Umbilical cord (tissue), 2 donors: Measurements from ENCODE around the gene TRIP10. TPM values are rescaled to one million over a fixed set of nuclear protein-coding genes. Genes with fewer than 3 reads are reported as not detected.
"Not testable (repeated sequence)": the region's sequence is repeated elsewhere in the genome, so short reads cannot be mapped to it uniquely, and the experiment has no call there.

ENCODE experiments used
- DNase-seq: peaks from one replicate; pipeline ENCODE4 v3.0.0-alpha.2; 2015; ENCODE audit warnings: low spot score
- total RNA-seq: library from RNA; depleted of rRNA; stranded (reverse); fragments of >200 nt; gene quantifications from one replicate; pipeline ENCODE4 v1.2.3, GENCODE V29; 2014; ENCODE audit warnings: low replicate concordance; ENCODE audit not compliant: insufficient read depth

The TRIP10 gene
- total RNA-seq, 1 donor from 2014 or later, result 79.2 TPM

DNA sequence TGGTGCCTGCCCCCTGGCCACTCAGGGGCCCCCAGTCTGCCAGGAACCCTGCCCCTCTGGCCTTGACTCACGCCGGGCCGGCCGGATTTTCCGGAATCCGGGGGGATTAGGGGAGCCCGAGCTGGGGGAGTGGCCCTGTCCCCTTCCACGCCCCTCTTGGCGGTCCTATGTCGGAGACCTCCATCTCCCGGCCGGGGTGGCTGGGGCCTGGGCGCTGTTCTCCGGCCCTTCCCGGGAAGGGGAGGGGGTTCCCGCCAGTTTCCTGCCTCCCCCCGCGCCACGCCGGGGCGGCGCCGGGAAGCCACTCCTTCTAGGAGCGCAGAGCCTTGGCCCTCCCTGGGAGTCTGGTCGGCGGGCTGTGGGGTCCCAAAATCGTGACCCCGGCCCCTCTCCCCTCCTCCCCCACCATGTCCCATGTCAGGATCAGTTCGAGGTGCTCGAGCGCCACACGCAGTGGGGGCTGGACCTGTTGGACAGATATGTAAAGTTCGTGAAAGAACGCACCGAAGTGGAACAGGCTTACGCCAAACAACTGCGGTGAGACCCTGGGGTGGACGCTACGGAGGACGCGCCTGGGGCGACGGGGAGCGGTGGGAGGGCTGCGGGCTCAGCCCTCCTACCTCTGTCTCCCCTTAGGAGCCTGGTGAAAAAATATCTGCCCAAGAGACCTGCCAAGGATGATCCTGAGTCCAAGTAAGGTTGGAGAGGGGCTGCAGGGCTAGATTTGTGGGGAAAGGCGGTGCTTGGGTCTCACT lies 1.3 kb downstream of the TRIP10 start:
- peak; percentile 93 for DNase-seq

DNA sequence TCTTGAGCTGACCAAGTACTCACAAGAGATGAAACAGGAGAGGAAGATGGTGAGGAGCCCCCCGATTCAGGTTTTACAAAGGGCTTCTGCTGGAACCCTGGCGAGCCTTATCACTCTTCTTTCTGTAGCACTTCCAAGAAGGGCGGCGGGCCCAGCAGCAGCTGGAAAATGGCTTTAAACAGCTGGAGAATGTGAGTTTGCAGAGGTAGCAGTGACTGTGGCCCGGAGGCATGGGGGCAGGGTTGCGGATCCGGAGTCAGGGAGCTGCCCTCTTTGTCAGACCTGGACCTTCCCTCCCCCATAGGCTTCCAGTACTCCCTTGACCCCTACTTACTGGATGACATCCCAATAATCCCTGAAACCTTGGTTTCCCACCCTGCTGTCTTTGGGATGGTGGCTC lies 3.6 kb downstream of the TRIP10 start:
- peak; percentile 28 for DNase-seq

DNA sequence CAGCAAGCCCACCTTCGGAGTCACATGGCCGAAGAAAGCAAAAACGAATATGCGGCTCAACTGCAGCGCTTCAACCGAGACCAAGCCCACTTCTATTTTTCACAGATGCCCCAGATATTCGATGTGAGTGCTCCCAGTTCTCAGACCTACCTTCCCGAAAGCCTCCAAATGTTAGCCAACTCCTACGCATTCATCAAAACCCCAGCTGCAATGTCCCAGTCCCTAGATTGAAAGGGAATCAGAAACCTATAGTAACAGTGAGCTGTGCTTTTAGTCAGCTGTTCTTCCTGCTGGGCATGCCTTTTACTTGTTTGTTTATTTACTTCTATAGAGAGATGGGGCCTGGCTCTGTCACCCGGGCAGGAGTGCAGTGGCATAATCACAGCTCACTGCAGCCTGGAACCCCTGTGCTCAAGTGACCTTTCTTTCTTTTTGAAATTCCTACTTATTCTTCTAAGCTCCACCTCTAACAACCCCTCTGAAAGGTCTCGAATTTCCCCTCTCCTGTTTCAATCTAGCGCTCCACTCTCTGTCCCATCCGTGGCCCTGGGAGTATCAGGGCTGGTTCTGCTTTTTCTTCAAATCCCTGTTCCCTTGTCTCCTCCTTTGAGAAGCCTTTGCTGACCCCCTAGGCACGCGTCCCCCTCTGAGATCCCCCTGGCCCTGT lies 4.4 kb downstream of the TRIP10 start:
- DNase-seq, result no peak

DNA sequence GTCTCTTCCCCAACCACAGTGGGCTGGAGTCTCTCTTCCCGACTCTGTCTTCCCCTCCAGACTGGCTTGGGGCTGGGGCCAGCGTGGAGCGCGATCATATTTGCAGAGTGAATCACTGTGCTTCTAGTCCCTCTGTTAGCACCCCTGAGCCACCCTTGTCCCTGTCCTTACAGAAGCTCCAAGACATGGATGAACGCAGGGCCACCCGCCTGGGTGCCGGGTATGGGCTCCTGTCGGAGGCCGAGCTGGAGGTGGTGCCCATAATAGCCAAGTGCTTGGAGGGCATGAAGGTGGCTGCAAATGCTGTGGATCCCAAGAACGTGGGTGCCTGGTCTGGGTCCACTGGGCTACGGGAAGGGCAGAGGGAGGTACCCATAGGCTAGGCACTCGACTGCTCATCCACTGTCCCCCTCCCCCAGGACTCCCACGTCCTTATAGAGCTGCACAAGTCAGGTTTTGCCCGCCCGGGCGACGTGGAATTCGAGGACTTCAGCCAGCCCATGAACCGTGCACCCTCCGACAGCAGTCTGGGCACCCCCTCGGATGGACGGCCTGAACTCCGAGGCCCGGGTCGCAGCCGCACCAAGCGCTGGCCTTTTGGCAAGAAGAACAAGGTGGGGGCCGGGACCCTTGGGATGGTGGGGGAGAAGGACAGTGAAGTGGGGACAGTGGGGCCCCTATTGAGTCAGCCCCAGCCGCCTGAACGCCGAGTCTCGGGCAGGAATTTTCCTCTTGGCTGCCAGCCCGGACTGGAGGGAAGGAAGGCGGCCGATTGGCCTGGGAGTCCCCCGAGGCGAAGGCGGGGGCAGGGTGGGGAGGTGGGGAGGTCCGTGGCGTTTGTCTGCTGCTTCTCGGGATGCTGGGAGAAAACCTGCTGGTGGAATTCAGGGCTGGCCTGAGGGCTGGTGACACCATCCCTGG lies 5.2 kb downstream of the TRIP10 start:
- DNase-seq, result peak; percentile 93

DNA sequence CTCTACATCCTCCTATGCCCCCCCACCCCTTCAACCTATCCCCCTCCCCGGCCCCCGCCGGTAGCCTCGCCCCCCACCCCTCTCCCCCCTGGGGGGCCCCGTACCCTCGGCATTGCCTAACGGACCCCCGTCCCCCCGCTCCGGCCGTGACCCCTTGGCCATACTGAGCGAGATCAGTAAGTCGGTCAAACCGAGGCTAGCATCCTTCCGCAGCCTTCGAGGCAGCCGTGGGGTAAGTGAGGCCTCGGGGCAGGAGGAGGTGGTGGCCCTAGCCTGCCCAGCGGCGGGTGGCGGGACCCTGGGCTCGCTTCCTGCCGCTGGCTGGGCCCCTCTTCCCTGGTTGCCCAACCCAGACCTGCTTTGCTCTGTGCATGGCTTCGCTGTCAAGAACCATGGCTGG lies 6.5 kb downstream of the TRIP10 start:
- no peak for DNase-seq

DNA sequence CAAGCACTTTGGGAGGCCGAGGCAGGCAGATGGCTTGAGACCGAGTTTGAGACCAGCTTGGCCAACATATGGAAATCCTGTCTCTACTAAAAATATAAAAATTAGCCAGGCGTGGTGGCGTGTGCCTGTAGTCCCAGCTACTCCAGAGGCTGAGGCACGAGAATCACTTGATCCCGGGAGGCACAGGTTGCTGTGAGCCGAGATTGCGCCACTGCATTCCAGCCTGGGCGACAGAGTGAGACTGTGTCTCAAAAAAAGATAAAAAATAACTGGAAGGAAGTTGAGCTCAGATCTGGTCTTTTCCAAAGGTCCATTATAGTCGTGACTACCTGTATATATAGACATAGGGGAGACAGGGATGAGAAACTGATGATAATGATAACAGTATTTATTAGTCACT lies 9.1 kb downstream of the TRIP10 start:
- DNase-seq, result not testable (repeated sequence)

DNA sequence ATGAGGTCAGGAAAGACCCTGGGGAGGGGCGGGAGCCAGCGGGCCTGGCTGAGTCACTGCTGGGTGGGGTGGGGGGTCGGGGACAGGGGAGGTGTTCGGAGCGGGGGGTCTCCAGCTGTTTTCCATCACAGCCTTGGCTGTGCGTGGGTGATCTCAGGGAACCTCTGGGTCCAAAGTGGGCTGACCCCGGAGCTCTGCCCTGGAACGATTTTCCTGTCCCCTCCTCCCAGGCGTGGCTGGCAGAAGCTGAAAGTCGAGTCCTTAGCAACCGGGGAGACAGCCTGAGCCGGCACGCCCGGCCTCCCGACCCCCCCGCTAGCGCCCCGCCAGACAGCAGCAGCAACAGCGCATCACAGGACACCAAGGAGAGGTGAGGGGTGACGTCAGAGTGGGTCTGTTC lies 10.6 kb downstream of the TRIP10 start:
- DNase-seq, result no peak

DNA sequence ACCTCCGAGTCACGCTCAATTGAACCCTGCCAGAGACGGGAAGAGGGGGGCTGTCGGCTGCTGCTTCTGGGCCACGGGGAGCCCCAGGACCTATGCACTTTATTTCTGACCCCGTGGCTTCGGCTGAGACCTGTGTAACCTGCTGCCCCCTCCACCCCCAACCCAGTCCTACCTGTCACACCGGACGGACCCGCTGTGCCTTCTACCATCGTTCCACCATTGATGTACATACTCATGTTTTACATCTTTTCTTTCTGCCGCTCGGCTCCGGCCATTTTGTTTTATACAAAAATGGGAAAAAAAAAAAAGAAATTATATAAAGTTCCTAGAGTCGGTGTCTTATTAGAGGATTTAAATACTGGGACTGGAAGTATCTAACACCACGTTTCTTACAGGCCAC lies 11.7 kb downstream of the TRIP10 start:
- no peak for DNase-seq

DNA sequence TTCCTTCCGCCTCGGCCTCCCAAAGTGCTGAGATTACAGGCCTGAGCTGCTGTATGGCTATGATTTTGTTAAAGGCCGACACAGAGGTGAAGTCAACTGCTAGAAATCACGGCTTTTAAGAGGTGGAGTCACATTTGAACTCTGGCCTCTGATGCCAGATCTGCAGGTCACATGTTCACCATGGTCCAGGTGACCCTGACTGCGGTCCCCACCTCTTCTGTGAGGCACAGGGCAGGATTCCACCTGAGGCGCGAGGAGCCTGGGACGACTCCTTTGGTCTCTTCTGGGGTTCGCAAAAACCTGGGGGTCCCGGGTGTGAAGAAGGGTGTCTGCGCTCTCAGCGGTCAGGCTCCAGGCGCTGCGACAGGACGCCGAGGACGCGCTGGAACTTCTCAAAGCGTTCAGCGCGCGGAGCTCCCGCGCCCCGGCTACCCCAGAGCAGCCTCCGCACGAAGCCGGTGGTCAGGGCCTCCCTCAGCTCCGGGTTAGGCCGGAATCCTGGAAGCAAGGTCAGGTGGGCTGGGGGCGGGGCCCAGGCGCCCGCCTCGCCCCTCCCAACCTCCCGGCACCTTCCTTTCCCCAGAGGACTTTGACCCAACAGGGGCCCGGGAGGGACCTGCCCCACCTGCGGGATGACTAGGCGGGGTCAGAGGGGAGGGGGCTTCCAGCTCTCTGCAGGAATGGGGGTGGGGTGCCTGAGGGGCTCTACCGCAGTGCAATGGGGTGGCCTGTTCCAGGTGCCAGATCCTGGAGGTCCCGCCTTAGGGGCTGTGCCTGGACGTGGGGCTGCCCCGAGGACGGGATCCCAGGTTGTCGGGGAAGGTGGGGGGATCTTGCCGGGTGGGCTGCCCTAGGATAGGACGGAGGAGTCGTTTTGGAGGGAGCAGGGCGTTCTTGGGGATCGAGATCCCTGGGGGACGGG lies 13.0 kb downstream of the TRIP10 start:
- no peak for DNase-seq

DNA sequence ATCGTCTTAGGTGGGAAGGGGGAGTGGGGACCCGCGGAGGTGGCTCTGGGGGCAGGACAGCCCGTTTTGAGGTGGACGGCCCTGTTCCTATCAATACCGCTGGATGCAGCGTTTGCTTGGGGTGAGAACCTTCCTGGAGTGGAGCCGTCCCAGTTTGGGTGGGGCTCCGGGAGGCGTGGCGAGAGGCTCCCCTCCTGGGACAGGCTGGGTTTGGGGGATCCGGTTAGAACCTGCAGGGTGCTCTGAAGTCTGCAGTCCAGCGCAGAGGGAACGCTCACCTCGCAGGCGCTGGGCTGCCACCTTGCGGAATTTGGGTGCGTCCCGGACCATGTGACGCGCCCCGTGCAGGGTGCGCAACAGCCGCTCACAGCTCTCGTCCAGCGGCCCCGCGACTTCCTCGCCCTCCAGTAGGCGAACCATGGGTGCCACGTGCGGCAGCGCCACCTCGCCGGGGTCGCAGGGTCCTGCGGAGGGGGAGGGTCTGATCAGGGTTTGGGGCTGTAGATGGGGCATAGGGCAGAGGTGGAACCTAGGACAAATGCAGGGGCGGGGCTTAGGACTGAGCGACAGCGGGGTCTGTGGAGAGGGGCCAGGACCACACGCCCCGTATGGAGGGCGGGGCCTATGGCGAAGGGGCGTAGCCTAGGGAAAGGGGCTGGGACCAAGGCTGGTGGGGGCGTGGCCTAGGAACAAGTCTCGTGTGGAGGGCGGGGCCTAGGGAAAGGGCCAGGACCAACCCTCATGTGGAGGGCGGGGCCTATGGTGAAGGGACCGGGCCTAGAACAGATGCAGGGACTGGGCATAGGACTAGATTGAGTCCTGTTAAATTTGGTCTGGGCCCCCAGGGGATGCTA lies 13.9 kb downstream of the TRIP10 start:
- peak; percentile 69 for DNase-seq

DNA sequence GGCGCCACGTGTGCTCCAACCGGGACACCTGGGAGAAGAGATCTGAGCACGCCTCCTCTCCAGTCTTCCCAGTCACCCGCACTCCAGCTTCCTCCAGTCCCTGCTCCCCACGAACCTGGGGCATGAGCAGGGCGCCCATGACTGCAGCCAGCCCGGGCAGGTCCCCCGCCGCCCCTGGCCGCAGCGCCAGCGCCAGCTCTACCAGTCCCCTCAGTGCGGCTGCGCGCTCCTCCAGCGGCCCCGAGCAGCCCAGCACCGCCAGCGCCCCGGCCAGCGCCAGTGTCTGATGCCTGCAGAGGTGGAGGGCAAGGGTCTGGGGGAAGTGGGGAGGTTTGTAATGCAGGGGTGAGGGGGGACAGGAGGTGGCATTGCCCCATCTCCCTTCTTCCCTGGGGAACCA lies 14.7 kb downstream of the TRIP10 start:
- no peak for DNase-seq

DNA sequence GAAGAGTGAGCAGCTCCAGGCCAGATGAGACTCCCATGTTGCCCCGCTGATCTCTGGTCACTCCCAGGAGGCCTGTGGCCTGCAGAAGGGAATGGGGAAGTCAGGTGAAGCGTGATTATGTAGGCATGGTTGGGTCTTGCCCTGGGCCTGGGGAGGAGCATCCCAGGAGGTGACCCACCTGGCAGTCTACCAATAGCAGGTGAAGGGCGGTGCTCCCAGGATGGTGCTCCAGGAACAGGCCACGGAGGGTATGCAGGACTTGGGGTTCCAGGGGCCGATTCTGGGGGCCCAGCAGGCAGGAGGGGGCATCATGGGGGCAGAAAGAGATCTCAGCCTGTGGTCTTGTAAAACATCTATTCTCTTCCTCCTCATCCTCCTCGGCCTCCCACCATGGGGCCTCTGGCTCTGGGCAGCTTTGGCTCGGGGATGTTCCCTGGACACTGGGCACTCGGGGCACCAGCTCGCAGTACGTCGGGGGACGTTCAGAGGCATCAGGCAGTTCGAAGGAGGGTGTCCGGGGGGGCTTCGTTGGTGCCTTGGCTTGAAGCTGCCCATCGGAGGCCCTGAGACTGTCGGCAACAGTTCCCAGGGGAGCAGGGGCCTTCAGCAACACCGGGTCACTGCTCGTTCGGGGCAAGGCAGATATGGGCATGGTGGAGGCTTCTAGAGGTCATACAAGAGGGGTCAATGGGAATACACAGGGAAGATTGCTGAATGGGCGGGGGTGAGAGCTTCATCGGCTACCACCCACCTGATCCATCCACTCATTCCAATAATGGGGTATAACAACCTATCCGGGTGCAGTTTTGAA lies 15.4 kb downstream of the TRIP10 start:
- no peak for DNase-seq

DNA sequence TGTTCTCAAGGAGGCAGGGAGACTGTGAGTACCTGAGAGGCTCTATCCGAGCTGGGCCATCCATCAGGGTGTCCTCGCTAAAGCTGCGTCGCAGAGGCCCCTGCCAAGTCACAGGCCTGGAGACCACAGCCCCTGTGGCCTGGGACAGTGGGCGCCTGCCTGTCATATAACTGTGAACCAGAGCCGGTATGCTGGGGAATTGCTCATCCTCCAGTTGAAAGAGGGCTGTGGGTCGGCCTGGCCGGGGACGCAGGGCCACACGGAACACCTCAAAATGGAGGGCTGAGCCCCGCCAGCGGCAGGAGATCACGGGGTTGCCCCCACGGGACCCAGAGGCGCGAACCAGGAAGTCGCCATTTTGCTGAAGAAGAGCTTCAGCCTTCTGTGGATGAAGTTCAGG lies 21.1 kb downstream of the TRIP10 start:
- no peak for DNase-seq

DNA sequence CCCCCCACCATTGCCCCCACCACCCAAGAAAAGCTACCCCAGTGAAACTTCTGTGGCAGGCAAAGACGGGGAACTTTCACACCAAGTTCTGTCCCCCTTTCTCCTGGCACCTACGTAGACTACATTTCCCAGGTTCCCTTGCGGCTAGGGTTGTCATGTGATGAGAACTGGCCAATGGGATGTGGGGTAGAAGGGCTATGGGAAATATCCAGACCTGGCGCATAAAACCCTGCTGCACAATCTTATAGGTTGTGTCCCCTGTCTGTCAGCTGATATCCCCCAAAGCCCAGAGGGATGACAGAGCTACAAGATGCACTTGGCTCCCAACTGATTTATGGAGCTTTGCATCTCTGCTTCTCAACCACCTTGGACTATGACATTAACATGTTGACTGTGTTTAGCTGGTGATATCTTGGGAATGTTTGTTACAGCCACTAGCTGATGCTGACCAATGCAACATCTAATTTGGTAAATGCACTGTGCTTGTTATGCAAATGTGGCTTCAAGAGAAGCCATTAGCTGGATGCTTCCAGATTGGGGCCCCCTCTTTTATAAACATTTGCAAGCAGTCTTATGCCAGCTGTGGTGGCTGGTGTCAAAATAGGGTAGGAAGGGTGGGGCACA lies 21.7 kb downstream of the TRIP10 start:
- no peak for DNase-seq

DNA sequence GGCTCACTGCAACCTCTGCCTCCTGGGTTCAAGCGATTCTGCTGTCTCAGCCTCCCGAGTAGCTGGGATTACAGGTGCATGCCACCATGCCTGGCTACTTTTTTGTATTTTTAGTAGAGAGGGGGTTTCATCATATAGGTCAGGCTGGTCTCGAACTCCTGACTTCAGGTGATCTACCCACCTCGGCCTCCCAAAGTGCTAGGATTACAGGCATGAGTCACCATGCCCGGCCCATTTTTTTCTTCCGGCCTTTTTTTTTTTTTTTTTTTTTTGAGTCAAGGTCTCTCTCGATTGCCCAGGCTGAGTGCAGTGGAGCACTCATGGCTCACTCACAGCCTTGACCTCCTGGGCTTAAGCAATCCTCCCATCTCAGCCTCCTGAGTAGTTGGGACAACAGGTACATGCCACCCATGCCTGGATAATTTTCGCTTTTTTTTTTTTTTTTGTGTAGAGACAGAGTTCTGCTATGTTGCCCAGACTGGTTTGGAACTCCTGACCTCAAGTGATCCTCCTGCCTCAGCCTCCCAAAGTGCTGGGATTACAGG lies 22.8 kb downstream of the TRIP10 start:
- not testable (repeated sequence) for DNase-seq

DNA sequence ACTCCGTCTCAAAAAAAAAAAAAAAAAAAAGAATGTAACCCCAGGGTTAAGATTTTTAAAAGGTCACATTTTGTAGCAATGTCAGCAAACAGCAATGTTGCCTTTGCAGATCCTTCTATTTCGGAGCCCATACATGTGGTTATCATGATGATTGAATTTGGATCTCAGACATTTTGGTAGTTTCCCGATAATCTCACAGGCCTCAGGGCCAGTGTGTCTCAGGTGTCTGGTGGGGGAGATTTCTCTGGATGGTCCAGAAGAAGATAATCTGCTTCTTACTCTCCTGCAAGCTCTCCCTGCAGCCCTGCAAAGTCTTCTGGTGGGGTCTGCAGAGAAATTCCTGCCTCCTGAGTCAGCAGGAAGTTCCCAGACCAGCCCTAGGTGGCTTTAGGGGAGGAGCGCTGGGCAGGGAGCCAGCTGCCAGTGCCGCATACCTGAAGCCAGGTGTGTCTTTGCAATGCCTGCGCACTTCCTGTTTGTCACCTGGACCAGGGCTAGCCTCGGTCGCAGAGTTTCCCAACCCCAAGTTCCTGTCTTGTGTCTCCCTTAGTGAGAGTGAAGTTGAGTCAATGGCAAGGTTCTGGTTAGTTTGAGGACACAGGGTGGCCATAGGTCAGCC lies 26.4 kb downstream of the TRIP10 start:
- DNase-seq, result peak; percentile 71

DNA sequence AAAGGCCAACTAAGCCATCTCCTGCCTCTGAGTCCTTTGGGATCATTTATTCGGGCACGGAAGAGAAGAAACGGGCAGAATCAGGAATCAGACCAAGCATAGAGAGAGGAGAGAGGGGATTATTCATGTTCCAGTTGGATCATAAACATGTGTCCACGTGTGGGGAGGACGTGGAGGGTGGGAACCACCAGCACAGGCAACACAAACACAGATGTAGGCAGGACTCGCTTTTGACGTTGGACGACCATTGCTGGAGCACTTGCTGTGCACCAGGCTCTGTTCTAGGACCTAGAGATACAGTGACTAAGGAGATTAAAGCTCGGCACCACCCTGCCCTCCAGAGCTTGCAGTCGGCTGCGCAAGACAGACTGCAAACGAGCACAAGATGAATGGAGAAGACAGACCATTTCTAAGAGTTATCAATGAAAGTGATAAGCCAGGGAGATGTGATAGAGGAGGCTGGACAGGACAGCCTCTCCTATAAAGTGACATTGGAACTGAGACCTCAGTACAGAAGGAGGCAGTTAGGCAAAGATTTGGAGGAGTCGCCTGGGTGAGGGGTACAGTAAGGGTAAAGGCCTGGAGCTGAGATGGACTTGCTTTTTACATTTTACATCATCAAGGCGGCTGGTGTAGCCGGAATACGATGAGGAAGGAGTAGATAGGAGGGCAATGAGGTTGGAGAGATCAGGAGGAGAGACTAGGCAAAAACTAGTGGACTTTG lies 27.0 kb downstream of the TRIP10 start:
- no peak for DNase-seq

DNA sequence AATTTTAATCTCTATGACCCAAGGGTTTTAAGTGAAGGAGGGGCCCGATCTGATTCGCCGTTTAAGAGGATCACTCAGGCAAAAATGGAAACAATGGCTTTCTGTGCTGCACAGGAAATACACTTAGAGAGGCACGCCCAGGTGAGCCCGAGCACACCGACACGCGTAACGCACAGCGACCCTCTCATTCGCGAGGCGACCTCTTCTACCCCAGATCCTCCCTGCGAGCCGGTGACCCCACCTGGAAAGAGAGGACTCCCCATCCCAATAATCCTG lies 27.5 kb downstream of the TRIP10 start:
- DNase-seq, result no peak
